Measurements from ENCODE around the gene KCNIP1. TPM values are rescaled to one million over a fixed set of nuclear protein-coding genes. Genes with fewer than 3 reads are reported as not detected.

The KCNIP1 gene
- polyA plus RNA-seq, 3 donors = not detected

DNA sequence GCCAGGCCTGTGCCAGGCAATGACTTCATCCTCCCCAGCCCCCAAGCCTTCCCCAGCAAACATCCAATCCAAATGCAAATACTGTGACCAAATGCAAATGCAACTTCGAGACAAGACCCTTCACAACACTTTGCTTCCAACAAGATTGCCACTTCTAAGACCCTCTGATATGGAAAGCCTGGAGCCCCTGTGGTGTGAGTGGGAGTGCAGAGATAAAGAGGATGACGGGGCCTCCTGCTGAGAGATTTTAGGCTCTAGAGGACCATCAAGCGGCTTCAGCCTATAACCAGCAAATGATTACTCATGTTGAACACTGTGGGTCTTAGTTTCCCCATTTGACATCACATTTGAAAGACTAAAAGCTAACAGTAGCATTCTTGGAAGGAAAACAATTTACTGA is 233.1 kb downstream of the KCNIP1 start:
- H3K9me3 Mint-ChIP-seq = peaks cover 6 to 14% (median 13%) of the 10 kb centered on the region in 7 donors
- WGBS (ENCODE audit: insufficient coverage) = 80% methylated on average over 1 of the region's 3 CpGs
- intact Hi-C loops (cut with micrococcal nuclease) = no loop called here
- H3K4me1 Mint-ChIP-seq = no peaks in the 10 kb centered on the region
- no peak overlapping the region for H3K4me3 Mint-ChIP-seq
- peaks cover 5 to 16% (median 14%) of the 10 kb centered on the region in 3 donors for H3K27me3 Mint-ChIP-seq (ENCODE audit: low read depth in 3 of 3)
- Histone ChIP-seq H2AFZ (ENCODE audit: insufficient read depth, low read depth, low read length, poor library complexity, severe bottlenecking) (no peak overlapping the region), H3K36me3 (replicated peaks in 1 of 2; ENCODE audit: control insufficient read depth in 1 of 2, insufficient read depth in 2 of 2, low read length in 2 of 2) (no peaks in the 10 kb centered on the region), H3K4me2 (replicated peaks; ENCODE audit: extremely low read depth, low read length, poor library complexity, severe bottlenecking) (no peak overlapping the region), H4K20me1 (ENCODE audit: insufficient read depth, low read length) (no peaks in the 10 kb centered on the region), H3K27ac (ENCODE audit: low read depth in 1 of 2, low read length in 2 of 2) (no peak overlapping the region), H3K27me3 (ENCODE audit: control insufficient read depth in 2 of 2, insufficient read depth in 2 of 2, low read length in 2 of 2) (no peaks in the 10 kb centered on the region), H3K4me1 (ENCODE audit: control insufficient read depth in 1 of 2, insufficient read depth in 2 of 2, low read length in 2 of 2) (no peaks in the 10 kb centered on the region), H3K9me3 (replicated peaks in 1 of 2; ENCODE audit: control insufficient read depth in 1 of 2, insufficient read depth in 1 of 2, low read length in 2 of 2) (peaks cover 0 to 4% of the 10 kb centered on the region in 2 donors), H3K9ac (ENCODE audit: insufficient read depth, low read length, poor library complexity, severe bottlenecking) (no peak overlapping the region), H3K4me3 (replicated peaks in 1 of 3; ENCODE audit: low read depth in 2 of 3, low read length in 3 of 3) (no peak overlapping the region), H3K79me2 (ENCODE audit: insufficient read depth, low read length) (no peaks in the 10 kb centered on the region)
- no peak for TF ChIP-seq CTCF (IDR thresholded peaks at IDR 0.05)
- H3K36me3 Mint-ChIP-seq = no peaks in the 10 kb centered on the region
- DNase-seq = no peak
- H3K27ac Mint-ChIP-seq = no peak overlapping the region

DNA sequence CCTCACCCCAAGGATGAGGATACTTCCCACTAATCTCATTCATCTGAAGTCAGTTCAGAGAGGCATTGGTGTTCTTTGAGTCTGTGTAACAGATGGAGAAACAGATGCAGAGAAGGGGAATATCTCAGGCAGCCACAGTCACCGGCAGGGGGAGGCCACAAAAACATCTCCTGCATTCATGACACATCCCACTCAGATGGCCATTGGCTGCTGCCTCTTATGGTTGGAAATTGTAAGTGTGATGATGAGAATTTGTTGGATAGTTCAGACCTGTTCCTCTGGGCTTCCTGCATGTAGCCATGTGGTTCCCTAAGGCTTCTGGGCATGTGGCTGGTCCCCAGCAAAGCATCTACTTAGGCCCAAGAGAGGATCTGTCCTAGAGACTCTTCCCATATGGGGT is 233.8 kb downstream of the KCNIP1 start:
- Histone ChIP-seq H3K4me2 (replicated peaks; ENCODE audit: extremely low read depth, low read length, poor library complexity, severe bottlenecking) (no peak overlapping the region), H3K79me2 (ENCODE audit: insufficient read depth, low read length) (no peaks in the 10 kb centered on the region), H3K4me1 (ENCODE audit: control insufficient read depth in 1 of 2, insufficient read depth in 2 of 2, low read length in 2 of 2) (no peaks in the 10 kb centered on the region), H2AFZ (ENCODE audit: insufficient read depth, low read depth, low read length, poor library complexity, severe bottlenecking) (no peak overlapping the region), H3K27me3 (ENCODE audit: control insufficient read depth in 2 of 2, insufficient read depth in 2 of 2, low read length in 2 of 2) (no peaks in the 10 kb centered on the region), H3K9ac (ENCODE audit: insufficient read depth, low read length, poor library complexity, severe bottlenecking) (no peak overlapping the region), H3K36me3 (replicated peaks in 1 of 2; ENCODE audit: control insufficient read depth in 1 of 2, insufficient read depth in 2 of 2, low read length in 2 of 2) (no peaks in the 10 kb centered on the region), H3K9me3 (replicated peaks in 1 of 2; ENCODE audit: control insufficient read depth in 1 of 2, insufficient read depth in 1 of 2, low read length in 2 of 2) (peaks cover 0 to 4% of the 10 kb centered on the region in 2 donors), H4K20me1 (ENCODE audit: insufficient read depth, low read length) (no peaks in the 10 kb centered on the region), H3K27ac (ENCODE audit: low read depth in 1 of 2, low read length in 2 of 2) (no peak overlapping the region), H3K4me3 (replicated peaks in 1 of 3; ENCODE audit: low read depth in 2 of 3, low read length in 3 of 3) (no peak overlapping the region)
- Mint-ChIP-seq H3K4me3 (no peak overlapping the region), H3K27ac (no peak overlapping the region), H3K9me3 (peaks cover 6 to 14% (median 13%) of the 10 kb centered on the region in 7 donors), H3K36me3 (no peaks in the 10 kb centered on the region), H3K27me3 (ENCODE audit: low read depth in 3 of 3) (peaks cover 5 to 18% (median 13%) of the 10 kb centered on the region in 3 donors), H3K4me1 (no peaks in the 10 kb centered on the region)
- no peak for TF ChIP-seq CTCF (IDR thresholded peaks at IDR 0.05)
- intact Hi-C loops (cut with micrococcal nuclease) = no loop called here
- WGBS (ENCODE audit: insufficient coverage) = no CpG with 5 or more reads among the region's 1 CpG
- no peak for DNase-seq
